ENCODE results near the gene PCDHGA5.
"Not testable (repeated sequence)": the region's sequence is repeated elsewhere in the genome, so short reads cannot be mapped to it uniquely, and the experiment has no call there.

The PCDHGA5 gene

DNA sequence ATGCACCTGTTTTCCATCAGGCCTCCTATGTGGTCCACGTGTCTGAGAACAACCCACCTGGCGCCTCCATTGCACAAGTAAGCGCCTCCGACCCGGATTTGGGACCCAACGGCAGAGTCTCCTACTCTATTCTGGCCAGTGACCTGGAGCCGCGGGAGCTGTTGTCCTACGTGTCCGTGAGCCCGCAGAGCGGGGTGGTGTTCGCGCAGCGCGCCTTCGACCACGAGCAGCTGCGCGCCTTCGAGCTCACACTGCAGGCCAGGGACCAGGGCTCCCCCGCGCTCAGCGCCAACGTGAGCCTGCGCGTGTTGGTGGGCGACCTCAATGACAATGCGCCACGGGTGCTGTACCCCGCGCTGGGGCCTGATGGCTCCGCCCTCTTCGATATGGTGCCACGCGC lies 12.4 kb upstream of the PCDHGA5 start:
- no peak for DNase-seq (ENCODE audit: low read depth)

- no peak for DNase-seq (ENCODE audit: low read depth)
These were observed 9.0 kb upstream of the PCDHGA5 start, which contains the start of gene PCDHGA4 for GRCh38 chr5:141354900-141355469. TSS of gene PCDHGA4 (plus strand) at chr5:141355021. CDS start at chr5:141355108, 87 bp downstream.

DNA sequence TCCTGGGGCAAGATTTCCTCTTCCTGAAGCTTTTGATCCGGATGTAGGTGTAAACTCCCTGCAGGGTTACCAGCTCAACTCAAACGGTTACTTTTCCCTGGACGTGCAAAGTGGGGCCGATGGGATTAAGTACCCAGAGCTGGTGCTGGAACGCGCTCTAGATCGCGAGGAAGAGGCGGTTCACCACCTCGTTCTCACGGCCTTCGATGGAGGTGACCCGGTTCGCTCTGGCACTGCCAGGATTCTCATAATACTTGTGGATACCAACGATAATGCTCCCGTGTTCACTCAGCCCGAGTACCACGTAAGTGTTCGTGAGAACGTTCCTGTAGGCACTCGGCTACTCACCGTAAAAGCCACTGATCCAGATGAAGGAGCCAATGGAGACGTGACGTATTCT lies 8.3 kb upstream of the PCDHGA5 start:
- DNase-seq (ENCODE audit: low read depth): no peak

DNA sequence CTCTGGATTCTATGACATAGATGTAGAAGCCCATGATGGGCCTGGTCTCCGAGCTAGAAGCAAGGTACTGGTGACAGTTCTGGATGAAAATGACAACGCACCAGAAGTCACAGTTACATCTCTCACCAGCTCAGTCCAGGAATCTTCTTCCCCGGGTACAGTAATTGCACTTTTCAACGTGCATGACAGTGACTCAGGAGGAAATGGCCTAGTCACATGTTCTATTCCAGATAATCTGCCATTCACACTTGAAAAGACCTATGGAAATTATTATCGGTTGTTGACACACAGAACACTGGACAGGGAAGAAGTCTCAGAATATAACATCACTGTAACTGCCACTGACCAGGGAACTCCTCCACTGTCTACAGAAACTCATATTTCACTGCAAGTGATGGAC lies 7.8 kb upstream of the PCDHGA5 start:
- no peak for DNase-seq (ENCODE audit: low read depth)

GRCh38 chr5:141356950-141357349 lies 7.0 kb upstream of the PCDHGA5 start:
- DNase-seq (ENCODE audit: low read depth): no peak

DNA sequence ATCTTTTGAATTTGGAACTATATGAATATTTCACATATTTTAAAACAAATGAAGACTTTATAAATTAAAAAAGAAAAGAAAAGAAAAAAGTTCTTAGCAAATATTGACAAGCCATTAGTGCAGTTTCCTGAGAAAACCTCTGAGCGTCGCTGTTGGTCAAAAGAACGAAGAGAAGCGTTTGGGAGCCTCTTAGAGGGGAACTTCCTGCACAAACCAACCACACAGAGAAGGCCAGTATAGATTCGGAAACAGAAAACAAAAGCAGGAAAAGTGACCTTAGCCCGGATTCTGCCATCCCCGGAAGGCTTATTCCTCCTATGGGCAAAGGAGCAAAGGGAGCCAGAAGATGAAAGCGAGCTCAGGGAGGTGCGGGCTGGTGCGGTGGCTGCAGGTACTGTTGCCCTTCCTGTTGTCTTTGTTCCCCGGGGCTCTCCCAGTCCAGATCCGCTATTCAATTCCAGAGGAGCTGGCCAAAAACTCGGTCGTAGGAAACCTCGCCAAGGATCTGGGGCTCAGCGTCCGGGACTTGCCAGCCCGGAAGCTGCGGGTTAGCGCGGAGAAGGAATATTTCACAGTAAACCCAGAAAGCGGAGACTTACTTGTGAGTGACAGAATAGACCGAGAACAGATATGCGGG lies 4.1 kb upstream of the PCDHGA5 start, which contains the start of gene PCDHGB2:
Gene PCDHGB2, plus strand, starts transcription at position 205 of the 637 bp plus-strand sequence. Its CDS starts 142 bp downstream, at position 347.
- DNase-seq (ENCODE audit: low read depth): peak; percentile 4

DNA sequence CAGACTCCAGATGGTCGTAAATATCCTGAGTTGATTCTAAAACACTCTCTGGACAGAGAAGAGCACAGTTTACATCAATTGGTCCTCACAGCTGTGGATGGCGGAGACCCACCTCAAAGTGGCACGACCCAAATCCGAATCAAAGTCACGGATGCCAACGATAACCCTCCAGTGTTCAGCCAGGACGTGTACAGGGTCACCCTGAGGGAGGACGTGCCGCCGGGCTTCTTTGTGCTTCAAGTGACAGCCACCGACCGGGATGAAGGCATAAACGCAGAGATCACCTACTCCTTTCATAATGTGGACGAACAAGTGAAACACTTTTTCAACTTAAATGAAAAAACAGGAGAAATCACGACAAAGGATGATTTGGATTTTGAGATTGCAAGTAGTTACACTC lies 3.3 kb upstream of the PCDHGA5 start:
- DNase-seq (ENCODE audit: low read depth): no peak

DNA sequence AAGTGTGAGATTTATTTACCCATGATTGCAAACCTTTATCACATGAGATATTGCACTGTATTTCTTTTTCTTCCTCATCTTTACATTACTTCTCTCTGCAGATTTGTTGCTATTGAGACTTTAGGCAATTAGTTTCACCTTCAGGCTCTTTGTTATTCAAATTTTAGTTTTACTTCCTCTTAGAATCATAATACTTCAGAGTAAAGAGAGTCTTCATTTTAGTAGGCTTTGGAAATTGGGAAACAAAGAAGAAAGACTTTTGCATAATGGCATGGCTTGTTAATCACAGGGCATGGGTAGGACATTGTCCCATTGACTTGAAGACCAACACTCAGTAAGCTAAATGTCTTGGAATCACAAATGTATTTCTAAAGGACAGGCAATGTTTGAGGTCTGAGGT lies 1.2 kb upstream of the PCDHGA5 start:
- DNase-seq (ENCODE audit: low read depth): no peak

DNA sequence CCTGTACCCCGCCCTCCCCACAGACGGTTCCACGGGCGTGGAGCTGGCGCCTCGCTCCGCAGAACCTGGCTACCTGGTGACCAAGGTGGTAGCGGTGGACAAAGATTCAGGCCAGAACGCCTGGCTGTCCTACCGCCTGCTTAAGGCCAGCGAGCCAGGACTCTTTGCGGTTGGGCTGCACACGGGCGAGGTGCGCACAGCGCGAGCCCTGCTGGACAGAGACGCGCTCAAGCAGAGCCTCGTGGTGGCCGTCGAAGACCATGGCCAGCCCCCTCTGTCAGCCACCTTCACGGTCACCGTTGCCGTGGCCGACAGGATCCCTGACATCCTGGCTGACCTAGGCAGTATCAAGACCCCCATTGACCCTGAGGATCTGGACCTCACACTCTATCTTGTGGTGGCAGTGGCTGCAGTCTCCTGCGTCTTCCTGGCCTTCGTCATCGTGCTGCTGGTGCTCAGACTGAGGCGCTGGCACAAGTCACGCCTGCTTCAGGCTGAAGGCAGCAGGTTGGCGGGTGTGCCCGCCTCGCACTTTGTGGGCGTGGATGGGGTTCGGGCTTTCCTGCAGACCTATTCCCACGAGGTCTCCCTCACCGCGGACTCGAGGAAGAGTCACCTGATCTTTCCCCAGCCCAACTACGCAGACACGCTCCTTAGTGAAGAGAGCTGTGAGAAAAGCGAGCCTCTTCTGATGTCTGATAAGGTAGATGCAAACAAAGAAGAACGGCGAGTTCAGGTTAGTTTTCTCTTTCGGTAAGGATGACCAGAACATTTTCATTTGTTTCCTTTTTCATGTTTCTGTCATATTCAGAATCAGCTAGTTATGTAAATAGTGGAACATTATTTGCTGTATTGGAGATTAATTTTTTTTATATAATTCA lies 2.3 kb downstream of the PCDHGA5 start:
- no peak for DNase-seq (ENCODE audit: low read depth)

- DNase-seq (ENCODE audit: low read depth): no peak
These were observed 6.3 kb downstream of the PCDHGA5 start, which contains the start of gene PCDHGB3 for GRCh38 chr5:141369994-141370848. TSS of gene PCDHGB3 (plus strand) at chr5:141370242. CDS start at chr5:141370395, 153 bp downstream.

DNA sequence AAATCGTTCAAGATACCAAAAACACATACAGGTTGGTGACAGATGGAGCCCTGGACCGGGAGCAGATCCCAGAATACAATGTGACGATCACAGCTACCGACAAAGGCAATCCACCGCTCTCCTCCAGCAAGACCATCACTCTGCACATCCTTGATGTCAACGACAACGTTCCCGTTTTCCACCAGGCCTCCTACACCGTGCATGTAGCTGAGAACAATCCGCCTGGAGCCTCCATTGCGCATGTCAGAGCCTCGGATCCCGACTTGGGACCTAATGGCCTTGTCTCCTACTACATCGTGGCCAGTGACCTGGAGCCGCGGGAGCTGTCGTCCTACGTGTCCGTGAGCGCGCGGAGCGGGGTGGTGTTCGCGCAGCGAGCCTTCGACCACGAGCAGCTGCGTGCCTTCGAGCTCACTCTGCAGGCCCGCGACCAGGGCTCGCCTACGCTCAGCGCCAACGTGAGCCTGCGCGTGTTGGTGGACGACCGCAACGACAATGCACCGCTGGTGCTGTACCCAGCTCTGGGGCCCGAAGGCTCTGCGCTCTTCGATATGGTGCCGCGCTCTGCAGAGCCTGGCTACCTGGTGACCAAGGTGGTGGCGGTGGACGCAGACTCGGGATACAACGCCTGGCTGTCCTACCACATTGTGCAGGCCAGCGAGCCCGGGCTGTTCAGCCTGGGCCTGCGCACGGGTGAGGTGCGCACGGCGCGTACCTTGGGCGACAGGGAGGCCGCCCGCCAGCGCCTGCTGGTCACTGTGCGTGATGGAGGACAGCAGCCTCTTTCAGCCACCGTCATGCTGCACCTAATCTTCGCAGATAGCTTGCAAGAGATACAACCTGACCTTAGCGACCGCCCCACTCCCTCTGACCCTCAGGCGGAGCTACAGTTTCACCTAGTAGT lies 7.9 kb downstream of the PCDHGA5 start:
- DNase-seq (ENCODE audit: low read depth): no peak

DNA sequence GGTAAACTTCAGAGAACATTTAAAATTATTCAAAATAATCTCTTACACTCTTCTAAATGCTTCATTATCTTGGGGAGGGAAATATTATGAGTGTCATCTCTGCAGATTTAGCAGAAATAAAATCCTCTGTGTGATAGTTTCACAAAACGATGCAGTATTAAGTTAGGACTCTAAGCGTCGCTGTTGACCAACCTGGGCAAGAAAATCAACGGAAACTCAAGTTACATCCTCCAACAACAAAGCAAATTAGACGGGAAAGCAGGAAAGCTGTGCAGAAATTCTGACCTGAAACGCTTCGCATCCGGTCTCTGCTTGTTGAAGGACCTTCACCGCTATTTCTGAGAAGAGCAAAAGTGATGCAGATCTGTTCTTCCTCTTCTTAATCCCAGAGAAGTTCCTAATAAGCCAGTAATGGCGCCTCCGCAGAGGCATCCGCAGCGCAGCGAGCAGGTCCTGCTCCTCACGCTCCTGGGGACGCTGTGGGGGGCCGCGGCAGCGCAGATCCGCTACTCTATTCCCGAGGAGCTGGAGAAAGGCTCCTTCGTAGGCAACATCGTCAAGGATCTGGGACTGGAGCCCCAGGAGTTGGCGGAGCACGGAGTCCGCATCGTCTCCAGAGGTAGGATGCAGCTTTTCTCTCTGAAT lies 9.8 kb downstream of the PCDHGA5 start, which contains the start of gene PCDHGA6:
Gene PCDHGA6, plus strand, starts transcription at position 219 of the 645 bp plus-strand sequence. Its CDS starts 193 bp downstream, at position 412.
- DNase-seq (ENCODE audit: low read depth): no peak

DNA sequence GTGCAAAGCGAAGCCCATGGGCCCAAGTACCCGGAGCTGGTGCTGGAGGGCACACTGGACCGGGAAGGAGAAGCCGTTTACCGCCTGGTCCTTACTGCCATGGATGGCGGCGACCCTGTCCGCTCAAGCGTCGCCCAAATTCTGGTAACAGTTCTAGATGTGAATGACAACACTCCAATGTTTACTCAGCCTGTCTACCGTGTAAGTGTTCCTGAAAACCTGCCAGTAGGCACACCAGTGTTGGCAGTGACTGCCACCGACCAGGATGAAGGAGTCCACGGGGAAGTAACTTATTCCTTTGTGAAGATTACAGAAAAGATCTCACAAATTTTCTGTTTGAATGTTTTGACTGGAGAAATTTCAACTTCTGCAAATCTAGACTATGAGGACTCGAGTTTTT lies 10.7 kb downstream of the PCDHGA5 start:
- no peak for DNase-seq (ENCODE audit: low read depth)

GRCh38 chr5:141375444-141376155 lies 11.6 kb downstream of the PCDHGA5 start:
- DNase-seq (ENCODE audit: low read depth): not testable (repeated sequence)

DNA sequence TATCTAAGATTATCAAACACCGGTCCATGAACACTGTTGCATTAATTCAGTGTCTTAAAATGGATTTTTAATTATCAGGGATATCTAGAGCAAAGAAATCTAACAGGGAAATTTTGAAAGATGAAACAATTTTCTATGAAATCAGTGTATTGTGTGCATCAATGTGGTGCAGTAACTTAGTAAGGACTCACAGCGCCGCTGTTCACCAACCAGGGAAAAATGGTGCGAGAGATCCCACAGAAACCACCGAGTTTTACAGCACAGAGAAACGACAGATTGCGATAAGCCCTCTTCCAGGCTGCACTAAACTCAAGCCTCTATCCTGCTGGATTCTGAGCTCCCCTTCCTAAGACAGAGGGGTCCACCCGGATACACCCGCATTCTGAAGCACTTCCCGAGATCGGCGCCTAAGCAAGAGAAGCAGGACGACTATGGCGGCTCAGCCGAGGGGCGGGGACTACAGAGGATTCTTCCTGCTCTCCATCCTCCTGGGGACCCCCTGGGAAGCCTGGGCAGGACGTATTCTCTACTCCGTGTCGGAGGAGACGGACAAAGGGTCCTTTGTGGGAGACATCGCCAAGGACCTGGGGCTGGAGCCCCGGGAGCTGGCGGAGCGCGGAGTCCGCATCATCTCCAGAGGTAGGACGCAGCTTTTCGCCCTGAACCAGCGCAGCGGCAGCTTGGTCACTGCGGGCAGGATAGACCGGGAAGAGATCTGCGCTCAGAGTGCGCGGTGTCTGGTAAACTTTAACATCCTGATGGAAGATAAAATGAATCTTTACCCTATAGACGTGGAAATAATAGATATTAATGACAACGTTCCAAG lies 18.7 kb downstream of the PCDHGA5 start, which contains the start of gene PCDHGA7:
Gene PCDHGA7, plus strand, starts transcription at position 274 of the 826 bp plus-strand sequence. Its CDS starts 158 bp downstream, at position 432.
- DNase-seq (ENCODE audit: low read depth): no peak

DNA sequence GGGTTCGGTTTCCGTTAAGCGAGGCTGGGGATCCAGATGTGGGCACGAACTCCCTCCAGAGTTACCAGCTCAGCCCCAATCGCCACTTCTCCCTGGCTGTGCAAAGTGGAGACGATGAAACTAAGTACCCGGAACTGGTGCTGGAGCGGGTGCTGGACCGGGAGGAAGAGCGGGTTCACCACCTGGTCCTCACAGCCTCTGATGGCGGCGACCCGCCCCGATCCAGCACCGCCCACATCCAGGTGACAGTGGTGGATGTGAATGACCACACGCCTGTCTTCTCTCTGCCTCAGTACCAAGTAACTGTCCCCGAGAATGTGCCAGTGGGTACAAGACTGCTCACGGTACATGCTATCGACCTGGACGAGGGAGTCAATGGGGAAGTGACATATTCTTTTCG lies 19.4 kb downstream of the PCDHGA5 start:
- no peak for DNase-seq (ENCODE audit: low read depth)

- no peak for DNase-seq (ENCODE audit: low read depth)
These were observed 20.7 kb downstream of the PCDHGA5 start for GRCh38 chr5:141384471-141385267.

Data from HS-5 (cell line).